ENCODE measurements around the gene VMP1.

VMP1 gene

GRCh38 chr17:59762824-59763374 lies 55.4 kb downstream of the VMP1 start:
- no peak for TF ChIP-seq CTCF (IDR thresholded peaks at IDR 0.05; ENCODE audit: insufficient read depth, missing control alignments)
- no peak for FAIRE-seq
- no peak for DNase-seq (ENCODE audit: insufficient read length, low spot score)

- DNase-seq (ENCODE audit: insufficient read length, low spot score): no peak
These were observed 56.4 kb downstream of the VMP1 start for GRCh38 chr17:59763861-59764260.

DNA sequence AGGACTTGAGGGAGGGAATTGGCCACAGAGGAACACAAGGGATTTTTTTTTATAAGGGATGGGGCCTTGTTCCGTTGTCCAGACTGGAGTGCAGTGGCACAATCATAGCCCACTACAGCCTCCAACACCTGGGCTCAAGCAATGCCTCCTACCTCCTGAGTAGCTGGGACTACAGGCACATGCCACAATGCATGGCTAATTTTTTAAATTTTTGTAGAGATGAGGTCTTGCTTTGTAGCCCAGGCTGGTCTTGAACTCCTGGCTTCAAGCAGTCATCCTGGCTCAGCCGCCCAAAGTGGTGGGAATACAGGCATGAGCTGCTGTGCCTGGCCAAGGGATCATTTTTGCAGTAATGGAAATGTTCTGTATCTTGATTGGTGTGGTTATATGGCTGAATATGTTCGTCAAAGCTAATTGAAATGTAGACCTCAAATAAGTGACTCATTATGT lies 56.9 kb downstream of the VMP1 start:
- no peak for FAIRE-seq
- DNase-seq (ENCODE audit: insufficient read length, low spot score): no peak
- no peak for TF ChIP-seq CTCF (IDR thresholded peaks at IDR 0.05; ENCODE audit: insufficient read depth, missing control alignments)

More at GRCh38 chr17:59763861-59764260, 56.4 kb downstream of the VMP1 start:
- FAIRE-seq: no peak
- no peak for TF ChIP-seq CTCF (IDR thresholded peaks at IDR 0.05; ENCODE audit: insufficient read depth, missing control alignments)

- DNase-seq (ENCODE audit: insufficient read length, low spot score): no peak
- TF ChIP-seq CTCF (IDR thresholded peaks at IDR 0.05; ENCODE audit: insufficient read depth, missing control alignments): no peak
- no peak for FAIRE-seq
These were observed 57.6 kb downstream of the VMP1 start for GRCh38 chr17:59765038-59765437.

DNA sequence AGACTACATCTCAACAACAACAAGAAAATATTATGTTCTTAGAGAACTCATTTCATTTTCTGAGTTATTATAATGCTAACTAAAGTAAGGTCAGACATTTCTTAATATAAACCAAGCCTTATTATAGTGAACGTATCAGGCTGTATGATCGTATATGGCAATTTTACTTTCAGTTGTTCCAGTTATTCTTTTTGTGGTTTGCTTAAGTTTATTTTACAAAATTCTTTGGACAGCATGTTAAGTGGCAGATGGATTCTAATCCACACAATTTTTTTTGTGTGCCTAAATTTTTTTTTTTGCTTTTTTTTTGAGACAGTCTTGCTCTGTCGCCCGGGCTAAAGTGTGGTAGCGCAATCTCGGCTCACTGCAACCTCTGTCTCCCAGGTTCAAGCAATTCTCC lies 59.0 kb downstream of the VMP1 start:
- FAIRE-seq (no peak), DNase-seq (ENCODE audit: insufficient read length, low spot score) (no peak)

GRCh38 chr17:59767176-59767575 lies 59.7 kb downstream of the VMP1 start:
- DNase-seq (ENCODE audit: insufficient read length, low spot score): no peak
- no peak for FAIRE-seq
- no peak for TF ChIP-seq CTCF (IDR thresholded peaks at IDR 0.05; ENCODE audit: insufficient read depth, missing control alignments)

More for the DNA sequence above, 59.0 kb downstream of the VMP1 start:
- no peak for TF ChIP-seq CTCF (IDR thresholded peaks at IDR 0.05; ENCODE audit: insufficient read depth, missing control alignments)

DNA sequence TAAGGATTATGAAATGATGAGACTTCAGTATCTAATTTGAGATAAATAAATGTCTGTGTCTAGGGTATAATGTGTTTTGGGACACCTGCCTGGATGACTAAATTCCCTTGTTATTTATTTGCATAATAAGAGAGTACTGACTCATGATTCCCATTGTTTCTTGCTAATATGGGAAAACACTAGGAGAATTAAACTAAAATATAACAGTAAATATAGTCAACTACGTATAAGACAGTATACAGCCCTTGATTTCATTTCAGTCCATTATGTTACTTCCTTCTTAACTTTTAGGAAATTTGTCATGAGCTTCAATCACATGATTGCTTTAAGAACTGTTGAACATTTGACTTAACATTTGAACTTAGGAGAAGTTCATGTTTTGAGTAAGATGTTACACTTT lies 62.4 kb downstream of the VMP1 start:
- FAIRE-seq (no peak), DNase-seq (ENCODE audit: insufficient read length, low spot score) (no peak)
- TF ChIP-seq CTCF (IDR thresholded peaks at IDR 0.05; ENCODE audit: insufficient read depth, missing control alignments): no peak

All from D721Med (cell line).